ENCODE measurements around the gene TLR3.

TLR3 gene

GRCh38 chr4:186105647-186106321 lies 36.8 kb downstream of the TLR3 start:
- Histone ChIP-seq H3K27me3 (ENCODE audit: control insufficient read depth, insufficient read depth, low read length) (peaks cover 38% of the 10 kb centered on the region), H3K9ac (ENCODE audit: low read depth, low read length) (peak overlapping the region; percentile 59), H3K36me3 (ENCODE audit: control insufficient read depth, insufficient read depth, low read length) (no peaks in the 10 kb centered on the region), H3K9me3 (ENCODE audit: control insufficient read depth, insufficient read depth, low read length) (no peaks in the 10 kb centered on the region), H3K4me1 (ENCODE audit: control insufficient read depth, insufficient read depth, low read length) (peaks cover 15% of the 10 kb centered on the region), H3K4me3 (ENCODE audit: low read depth, low read length) (peak overlapping the region; percentile 60), H3K27ac (ENCODE audit: low read depth, low read length) (no peak overlapping the region)

DNA sequence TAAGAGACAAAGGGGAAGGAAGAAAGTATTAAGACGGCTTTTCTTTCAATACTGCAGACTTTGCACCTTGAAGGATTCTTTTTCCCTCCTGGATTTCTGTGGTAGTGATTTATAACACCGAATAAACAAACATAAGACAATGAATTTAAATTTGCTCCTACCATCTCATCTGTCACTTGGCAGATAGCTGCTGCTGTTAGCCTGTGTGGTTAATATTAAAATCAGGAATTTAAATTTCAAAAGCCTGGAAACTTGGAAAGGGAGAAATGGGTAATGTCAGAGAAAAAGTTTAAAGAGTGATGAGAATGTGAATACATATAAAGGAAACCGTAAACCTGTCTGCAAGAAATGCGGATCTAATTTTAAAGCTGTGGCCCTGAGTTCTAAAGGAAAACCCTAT lies 39.0 kb downstream of the TLR3 start:
- no peak overlapping the region for H3K9ac ChIP-seq (ENCODE audit: low read depth, low read length)

DNA sequence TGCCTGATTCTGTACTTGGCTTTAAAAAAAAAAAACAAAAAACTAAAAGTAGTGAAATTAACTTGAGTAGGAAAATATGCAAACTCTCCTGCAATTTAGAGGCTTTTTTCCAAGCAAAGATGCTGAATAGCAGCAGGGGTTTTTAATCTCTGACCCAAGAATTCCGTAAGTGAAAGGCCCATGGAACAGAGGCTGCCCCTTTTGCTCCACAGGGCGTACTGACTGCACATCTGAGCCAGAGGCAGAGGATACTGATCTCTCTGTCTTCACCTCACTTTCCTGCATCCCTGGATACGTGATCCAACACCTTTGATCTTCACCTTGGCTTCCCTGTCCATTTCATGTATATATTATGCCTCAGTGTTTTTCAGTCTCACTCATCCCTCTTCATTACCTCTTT lies 39.4 kb downstream of the TLR3 start:
- H3K4me3 ChIP-seq (ENCODE audit: low read depth, low read length): no peak overlapping the region
- no peak overlapping the region for H3K27ac ChIP-seq (ENCODE audit: low read depth, low read length)
- H3K9ac ChIP-seq (ENCODE audit: low read depth, low read length): no peak overlapping the region

More for the DNA sequence above, 39.0 kb downstream of the TLR3 start:
- Histone ChIP-seq H3K27me3 (ENCODE audit: control insufficient read depth, insufficient read depth, low read length) (peaks cover 33% of the 10 kb centered on the region), H3K36me3 (ENCODE audit: control insufficient read depth, insufficient read depth, low read length) (no peaks in the 10 kb centered on the region), H3K4me3 (ENCODE audit: low read depth, low read length) (no peak overlapping the region), H3K4me1 (ENCODE audit: control insufficient read depth, insufficient read depth, low read length) (peaks cover 15% of the 10 kb centered on the region), H3K27ac (ENCODE audit: low read depth, low read length) (no peak overlapping the region), H3K9me3 (ENCODE audit: control insufficient read depth, insufficient read depth, low read length) (no peaks in the 10 kb centered on the region)

GRCh38 chr4:186109245-186109644 lies 40.3 kb downstream of the TLR3 start:
- no peaks in the 10 kb centered on the region for H3K36me3 ChIP-seq (ENCODE audit: control insufficient read depth, insufficient read depth, low read length)
- no peak overlapping the region for H3K27ac ChIP-seq (ENCODE audit: low read depth, low read length)
- no peak overlapping the region for H3K4me3 ChIP-seq (ENCODE audit: low read depth, low read length)
- H3K9ac ChIP-seq (ENCODE audit: low read depth, low read length): no peak overlapping the region
- H3K4me1 ChIP-seq (ENCODE audit: control insufficient read depth, insufficient read depth, low read length): peaks cover 15% of the 10 kb centered on the region
- H3K9me3 ChIP-seq (ENCODE audit: control insufficient read depth, insufficient read depth, low read length): no peaks in the 10 kb centered on the region
- peaks cover 20% of the 10 kb centered on the region for H3K27me3 ChIP-seq (ENCODE audit: control insufficient read depth, insufficient read depth, low read length)

More for the DNA sequence above, 39.4 kb downstream of the TLR3 start:
- no peaks in the 10 kb centered on the region for H3K36me3 ChIP-seq (ENCODE audit: control insufficient read depth, insufficient read depth, low read length)
- peaks cover 15% of the 10 kb centered on the region for H3K4me1 ChIP-seq (ENCODE audit: control insufficient read depth, insufficient read depth, low read length)
- no peaks in the 10 kb centered on the region for H3K9me3 ChIP-seq (ENCODE audit: control insufficient read depth, insufficient read depth, low read length)
- H3K27me3 ChIP-seq (ENCODE audit: control insufficient read depth, insufficient read depth, low read length): peaks cover 28% of the 10 kb centered on the region

DNA sequence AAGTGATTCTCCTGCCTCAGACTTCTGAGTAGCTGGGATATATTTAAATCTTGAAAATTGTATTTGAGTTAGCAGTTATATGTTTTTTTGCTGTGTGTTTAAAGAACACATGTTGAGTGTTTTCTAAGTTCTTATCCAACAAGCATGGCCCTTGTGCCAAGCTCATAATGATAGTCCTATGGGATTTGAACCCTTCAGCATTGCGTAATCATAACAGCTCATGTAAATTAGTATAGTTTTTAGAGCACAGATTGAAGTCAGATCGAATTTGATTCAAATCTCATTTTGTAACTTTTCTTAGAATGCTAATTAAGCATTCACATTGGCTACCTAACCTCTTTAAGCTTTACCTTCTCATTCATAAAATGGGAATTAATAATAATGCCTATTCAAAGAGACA lies 47.7 kb downstream of the TLR3 start:
- Histone ChIP-seq H3K4me1 (ENCODE audit: control insufficient read depth, insufficient read depth, low read length) (peaks cover 8% of the 10 kb centered on the region; the same call in 1 of the 2 replicates), H3K9me3 (ENCODE audit: control insufficient read depth, insufficient read depth, low read length) (no peaks in the 10 kb centered on the region), H3K27me3 (ENCODE audit: control insufficient read depth, insufficient read depth, low read length) (no peaks in the 10 kb centered on the region), H3K4me3 (ENCODE audit: low read depth, low read length) (no peak overlapping the region), H3K9ac (ENCODE audit: low read depth, low read length) (no peak overlapping the region), H3K27ac (ENCODE audit: low read depth, low read length) (no peak overlapping the region), H3K36me3 (ENCODE audit: control insufficient read depth, insufficient read depth, low read length) (no peaks in the 10 kb centered on the region)

DNA sequence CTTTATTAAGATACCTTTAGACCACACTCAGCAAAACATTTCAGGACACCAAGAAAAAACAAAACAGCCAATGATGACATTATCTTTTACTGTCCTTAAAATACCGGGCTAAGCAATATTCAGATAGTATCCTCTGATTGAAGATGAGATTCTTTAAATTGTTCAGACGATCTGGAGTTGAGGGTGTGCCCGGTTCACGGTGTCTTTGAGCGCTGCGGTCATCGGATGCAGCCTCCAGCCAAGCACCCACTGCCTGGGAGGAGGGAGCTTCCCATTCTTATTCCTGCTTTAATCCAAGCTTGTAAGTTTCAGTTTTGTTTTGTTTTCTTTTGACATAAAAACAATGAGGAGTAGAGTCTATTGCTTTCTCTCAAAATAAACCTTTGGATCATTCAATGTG lies 49.6 kb downstream of the TLR3 start:
- H3K27me3 ChIP-seq (ENCODE audit: control insufficient read depth, insufficient read depth, low read length): no peaks in the 10 kb centered on the region
- H3K4me1 ChIP-seq (ENCODE audit: control insufficient read depth, insufficient read depth, low read length): peaks cover 8% of the 10 kb centered on the region; the same call in 1 of the 2 replicates

DNA sequence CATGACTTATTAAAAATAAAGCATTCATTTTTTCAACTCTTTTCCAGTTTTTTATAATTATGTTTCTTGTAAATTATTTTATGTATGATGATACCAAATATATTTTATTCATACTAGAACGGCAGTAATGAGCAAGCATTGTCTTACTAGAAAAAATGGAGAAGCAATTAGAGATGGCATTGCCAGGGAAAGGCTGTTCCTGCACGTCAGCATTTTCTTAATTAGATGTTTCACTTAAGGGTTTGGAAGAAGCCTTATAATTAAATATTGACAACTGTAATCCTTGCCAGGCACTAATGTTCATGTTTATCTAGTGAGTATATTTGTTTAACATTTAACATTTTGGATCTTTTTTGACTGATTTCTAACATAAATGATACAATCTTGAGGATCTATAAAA lies 52.1 kb downstream of the TLR3 start:
- no peak overlapping the region for H3K4me3 ChIP-seq (ENCODE audit: low read depth, low read length)
- H3K9me3 ChIP-seq (ENCODE audit: control insufficient read depth, insufficient read depth, low read length): no peaks in the 10 kb centered on the region
- no peaks in the 10 kb centered on the region for H3K36me3 ChIP-seq (ENCODE audit: control insufficient read depth, insufficient read depth, low read length)
- H3K27ac ChIP-seq (ENCODE audit: low read depth, low read length): no peak overlapping the region
- peaks cover 8% of the 10 kb centered on the region; the same call in 1 of the 2 replicates for H3K4me1 ChIP-seq (ENCODE audit: control insufficient read depth, insufficient read depth, low read length)
- H3K9ac ChIP-seq (ENCODE audit: low read depth, low read length): no peak overlapping the region
- no peaks in the 10 kb centered on the region for H3K27me3 ChIP-seq (ENCODE audit: control insufficient read depth, insufficient read depth, low read length)

More for the DNA sequence above, 49.6 kb downstream of the TLR3 start:
- no peak overlapping the region for H3K9ac ChIP-seq (ENCODE audit: low read depth, low read length)
- no peaks in the 10 kb centered on the region for H3K36me3 ChIP-seq (ENCODE audit: control insufficient read depth, insufficient read depth, low read length)
- H3K9me3 ChIP-seq (ENCODE audit: control insufficient read depth, insufficient read depth, low read length): no peaks in the 10 kb centered on the region
- H3K4me3 ChIP-seq (ENCODE audit: low read depth, low read length): no peak overlapping the region
- H3K27ac ChIP-seq (ENCODE audit: low read depth, low read length): no peak overlapping the region

- no peak overlapping the region for H3K9ac ChIP-seq (ENCODE audit: low read depth, low read length)
- H3K27me3 ChIP-seq (ENCODE audit: control insufficient read depth, insufficient read depth, low read length): no peaks in the 10 kb centered on the region
- no peak overlapping the region for H3K4me3 ChIP-seq (ENCODE audit: low read depth, low read length)
- H3K27ac ChIP-seq (ENCODE audit: low read depth, low read length): no peak overlapping the region
- H3K36me3 ChIP-seq (ENCODE audit: control insufficient read depth, insufficient read depth, low read length): no peaks in the 10 kb centered on the region
- no peaks in the 10 kb centered on the region for H3K9me3 ChIP-seq (ENCODE audit: control insufficient read depth, insufficient read depth, low read length)
- H3K4me1 ChIP-seq (ENCODE audit: control insufficient read depth, insufficient read depth, low read length): peaks cover 21% of the 10 kb centered on the region
These were observed 59.9 kb downstream of the TLR3 start for GRCh38 chr4:186128842-186129241.

GRCh38 chr4:186131935-186132334 lies 63.0 kb downstream of the TLR3 start:
- Histone ChIP-seq H3K9me3 (ENCODE audit: control insufficient read depth, insufficient read depth, low read length) (no peaks in the 10 kb centered on the region), H3K36me3 (ENCODE audit: control insufficient read depth, insufficient read depth, low read length) (no peaks in the 10 kb centered on the region), H3K27me3 (ENCODE audit: control insufficient read depth, insufficient read depth, low read length) (no peaks in the 10 kb centered on the region), H3K4me1 (ENCODE audit: control insufficient read depth, insufficient read depth, low read length) (peaks cover 21% of the 10 kb centered on the region), H3K27ac (ENCODE audit: low read depth, low read length) (no peak overlapping the region), H3K4me3 (ENCODE audit: low read depth, low read length) (no peak overlapping the region), H3K9ac (ENCODE audit: low read depth, low read length) (no peak overlapping the region)

DNA sequence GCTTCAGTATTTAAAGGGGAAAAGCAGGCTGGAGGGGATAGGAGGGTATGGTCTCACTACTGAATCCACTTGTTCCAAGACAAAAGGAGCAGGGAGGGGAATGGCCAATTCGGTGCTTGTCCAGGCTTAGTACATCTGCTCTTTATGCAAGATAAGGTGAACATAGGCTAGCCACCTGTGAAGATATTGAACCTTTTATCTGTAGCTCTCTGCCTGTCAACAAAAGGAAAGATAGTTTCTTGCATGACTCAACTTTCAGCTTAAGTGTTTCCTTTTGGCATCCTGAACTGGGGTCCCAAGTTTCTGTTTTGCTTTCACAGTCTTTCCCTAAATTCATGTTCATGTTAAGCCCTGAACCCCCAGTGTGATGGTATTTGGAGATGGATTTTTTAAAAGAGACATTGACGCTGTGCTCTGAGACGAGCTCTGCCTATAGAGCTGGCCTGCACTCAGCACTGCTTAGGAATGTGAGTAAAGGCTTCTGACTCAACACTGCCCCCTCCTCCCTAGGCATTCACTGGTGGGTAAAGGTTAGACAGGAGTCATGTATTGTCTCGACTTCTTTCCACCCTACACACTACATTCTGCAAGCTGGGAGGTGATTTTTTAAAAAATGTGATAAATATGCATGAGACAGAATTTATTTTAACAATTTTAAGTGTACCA lies 63.8 kb downstream of the TLR3 start:
- no peak overlapping the region for H3K9ac ChIP-seq (ENCODE audit: low read depth, low read length)
- H3K4me1 ChIP-seq (ENCODE audit: control insufficient read depth, insufficient read depth, low read length): peaks cover 21% of the 10 kb centered on the region
- peak overlapping the region; percentile 39 for H3K27ac ChIP-seq (ENCODE audit: low read depth, low read length)
- no peaks in the 10 kb centered on the region for H3K9me3 ChIP-seq (ENCODE audit: control insufficient read depth, insufficient read depth, low read length)
- H3K4me3 ChIP-seq (ENCODE audit: low read depth, low read length): no peak overlapping the region
- no peaks in the 10 kb centered on the region for H3K36me3 ChIP-seq (ENCODE audit: control insufficient read depth, insufficient read depth, low read length)
- H3K27me3 ChIP-seq (ENCODE audit: control insufficient read depth, insufficient read depth, low read length): no peaks in the 10 kb centered on the region

DNA sequence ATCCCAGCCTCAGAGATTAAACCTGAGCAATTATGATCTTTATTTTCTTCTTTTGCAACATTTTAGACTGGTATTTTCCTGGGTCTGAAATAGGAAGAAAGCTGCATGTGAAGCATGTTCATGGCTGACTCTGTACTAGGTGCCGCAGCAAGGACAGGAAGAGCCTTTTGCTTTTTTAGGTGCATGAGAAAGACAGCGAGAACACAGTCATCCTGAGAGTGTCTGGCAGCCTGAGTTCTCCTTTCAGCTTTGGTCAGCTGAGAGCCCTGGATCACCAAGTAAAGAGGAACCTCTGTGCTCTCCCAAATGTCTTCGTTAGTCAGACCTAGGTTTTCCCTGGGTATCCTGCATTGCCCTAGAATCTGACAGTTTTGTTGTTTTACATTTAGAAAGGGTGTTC lies 65.3 kb downstream of the TLR3 start:
- Histone ChIP-seq H3K4me1 (ENCODE audit: control insufficient read depth, insufficient read depth, low read length) (peaks cover 21% of the 10 kb centered on the region), H3K9me3 (ENCODE audit: control insufficient read depth, insufficient read depth, low read length) (no peaks in the 10 kb centered on the region), H3K36me3 (ENCODE audit: control insufficient read depth, insufficient read depth, low read length) (no peaks in the 10 kb centered on the region), H3K27me3 (ENCODE audit: control insufficient read depth, insufficient read depth, low read length) (no peaks in the 10 kb centered on the region), H3K9ac (ENCODE audit: low read depth, low read length) (no peak overlapping the region), H3K27ac (ENCODE audit: low read depth, low read length) (no peak overlapping the region), H3K4me3 (ENCODE audit: low read depth, low read length) (no peak overlapping the region)

All from HUES48 (cell line).